MM.1S (cell line): ENCODE measurements around the gene RAX.

ENCODE experiments used
- EZH2 ChIP-seq: fragments of 300-600 bp; sonication (generic); optimal IDR thresholded peaks from 2 replicates; pipeline ENCODE3; 2017; ENCODE audit warnings: low read depth, mild to moderate bottlenecking, antibody characterized with exemption, low read length, mixed read lengths
- EZH2phosphoT487 ChIP-seq: fragments of 300-600 bp; sonication (generic); IDR thresholded peaks from 2 replicates; pipeline ENCODE4 v1.6.1; 2018; ENCODE audit warnings: antibody characterized with exemption, low read length
- TF ChIP-seq, protein P1 (sequence below): fragments of 300-600 bp; sonication (generic); IDR thresholded peaks from 2 replicates; pipeline ENCODE4 v1.5.1; 2016; ENCODE audit warnings: antibody characterized with exemption, low read length, mixed read lengths

DNA sequence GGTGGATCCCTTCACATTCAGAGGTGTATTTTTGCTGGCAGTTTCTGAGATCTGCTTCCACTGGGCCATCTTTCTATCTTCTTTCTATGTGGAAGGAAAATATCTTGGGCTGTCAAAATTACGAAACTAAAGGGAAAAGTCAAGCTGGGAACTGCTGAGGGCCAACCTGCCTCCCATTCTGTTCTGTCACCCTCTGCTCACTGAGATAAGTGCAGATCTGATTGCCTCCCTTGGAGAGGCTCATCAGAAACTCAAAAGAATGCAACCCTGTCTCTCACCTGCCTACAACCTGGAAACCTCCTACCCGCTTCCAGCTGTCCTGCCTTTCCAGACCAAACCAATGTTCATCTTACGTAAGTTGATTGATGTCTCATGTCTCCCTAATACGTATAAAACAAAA lies 26.5 kb downstream of the RAX start:
- TF ChIP-seq, protein P1, sequence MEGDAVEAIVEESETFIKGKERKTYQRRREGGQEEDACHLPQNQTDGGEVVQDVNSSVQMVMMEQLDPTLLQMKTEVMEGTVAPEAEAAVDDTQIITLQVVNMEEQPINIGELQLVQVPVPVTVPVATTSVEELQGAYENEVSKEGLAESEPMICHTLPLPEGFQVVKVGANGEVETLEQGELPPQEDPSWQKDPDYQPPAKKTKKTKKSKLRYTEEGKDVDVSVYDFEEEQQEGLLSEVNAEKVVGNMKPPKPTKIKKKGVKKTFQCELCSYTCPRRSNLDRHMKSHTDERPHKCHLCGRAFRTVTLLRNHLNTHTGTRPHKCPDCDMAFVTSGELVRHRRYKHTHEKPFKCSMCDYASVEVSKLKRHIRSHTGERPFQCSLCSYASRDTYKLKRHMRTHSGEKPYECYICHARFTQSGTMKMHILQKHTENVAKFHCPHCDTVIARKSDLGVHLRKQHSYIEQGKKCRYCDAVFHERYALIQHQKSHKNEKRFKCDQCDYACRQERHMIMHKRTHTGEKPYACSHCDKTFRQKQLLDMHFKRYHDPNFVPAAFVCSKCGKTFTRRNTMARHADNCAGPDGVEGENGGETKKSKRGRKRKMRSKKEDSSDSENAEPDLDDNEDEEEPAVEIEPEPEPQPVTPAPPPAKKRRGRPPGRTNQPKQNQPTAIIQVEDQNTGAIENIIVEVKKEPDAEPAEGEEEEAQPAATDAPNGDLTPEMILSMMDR, result no peak
- TF ChIP-seq EZH2 (no peak), EZH2phosphoT487 (no peak)
